Transverse colon (tissue), 4 donors: ENCODE data around the gene STPG1. TPM values are rescaled to one million over a fixed set of nuclear protein-coding genes. Genes with fewer than 3 reads are reported as not detected.

ENCODE experiments used
- DNase-seq: peaks from one replicate; pipeline ENCODE4 v3.0.0-alpha.2; 2019
- H3K27ac ChIP-seq, 4 donors: fragments of 200-600 bp; sonication (generic); 2 replicates each; pipeline ENCODE4 v1.5.1; 2016 to 2018; ENCODE audit warnings: inconsistent platforms in 4 of 4
- H3K27me3 ChIP-seq: fragments of 200-600 bp; sonication (generic); 2 replicates; pipeline ENCODE4 v1.5.1; 2017; ENCODE audit warnings: inconsistent platforms
- H3K36me3 ChIP-seq, 4 donors: fragments of 200-600 bp; sonication (generic); 2 replicates each; pipeline ENCODE4 v1.5.1; 2017 to 2019; ENCODE audit warnings: inconsistent platforms in 4 of 4
- H3K4me1 ChIP-seq, 4 donors: fragments of 200-600 bp; sonication (generic); 2 replicates each; pipeline ENCODE4 v1.5.1; 2017 to 2020; ENCODE audit warnings: inconsistent platforms in 4 of 4
- H3K4me3 ChIP-seq, 4 donors: fragments of 200-600 bp; sonication (generic); 1 replicate in 1 of 4; 2 replicates in 3 of 4; pipeline versions ENCODE4 v1.5.1 to v1.6.1; 2017 to 2019; ENCODE audit warnings: inconsistent platforms in 4 of 4
- H3K9me3 ChIP-seq, 2 donors: fragments of 200-600 bp; sonication (generic); 2 replicates each; pipeline ENCODE4 v1.5.1; 2017 to 2019; ENCODE audit warnings: inconsistent platforms in 2 of 2
- EP300 ChIP-seq: sonication (generic); formaldehyde crosslinking; IDR thresholded peaks from one replicate; pipeline ENCODE4 v1.6.1; 2017; ENCODE audit warnings: antibody characterized with exemption, low read depth
- POLR2A ChIP-seq: fragments of 450-650 bp; IDR thresholded peaks from one replicate; pipeline ENCODE4 v1.6.1; 2016; ENCODE audit warnings: antibody characterized with exemption, mild to moderate bottlenecking, moderate library complexity
- POLR2AphosphoS5 ChIP-seq, 3 donors: sonication (generic); formaldehyde crosslinking; IDR thresholded peaks; one replicate each; pipeline ENCODE4 v1.6.1; 2016; ENCODE audit warnings: antibody characterized with exemption in 3 of 3
- WGBS, 2 donors: methylation state at CpG; one replicate each; pipeline ENCODE4 v1.1.5; 2018; ENCODE audit warnings: low coverage in 1 of 2; 5-methylcytosine and 5-hydroxymethylcytosine counted together
- in situ Hi-C, 4 donors: fragments of 200-750 bp; cut with MboI; loops; one replicate each; pipeline versions ENCODE4 v1.15.0 to v1.15.1; 2017; ENCODE audit warnings: low sequenced_read_pairs in 3 of 4, low pct_ligation_motif_present in 1 of 4, low pct_unique_long_range_greater_than_20kb in 1 of 4
- intact Hi-C: fragments of 100-400 bp; cut with DNase I; formaldehyde crosslinking; loops from one replicate; pipeline ENCODE4 v1.15.1; 2023; ENCODE audit warnings: low total_unique reads
- total RNA-seq, 4 donors: library from RNA; depleted of rRNA; stranded (reverse); fragments of >200 nt; gene quantifications; one replicate each; pipeline ENCODE4 v1.1.0, GENCODE V29; 2016
- TF ChIP-seq, protein P1 (sequence below), 5 experiments: fragments of 200-600 bp in 3 of 5; fragments of 450-650 bp in 2 of 5; sonication (generic) in 3 of 5; IDR thresholded peaks; 1 replicate in 2 of 5; 2 replicates in 3 of 5; pipeline ENCODE4 v1.5.1; 2016 to 2017; ENCODE audit warnings: antibody characterized with exemption in 5 of 5, inconsistent platforms in 3 of 5, mild to moderate bottlenecking in 2 of 5, moderate library complexity in 1 of 5

Gene STPG1
- total RNA-seq, 4 donors from 2014 or later: 4.6 to 33.7 (median 23.3) TPM

DNA sequence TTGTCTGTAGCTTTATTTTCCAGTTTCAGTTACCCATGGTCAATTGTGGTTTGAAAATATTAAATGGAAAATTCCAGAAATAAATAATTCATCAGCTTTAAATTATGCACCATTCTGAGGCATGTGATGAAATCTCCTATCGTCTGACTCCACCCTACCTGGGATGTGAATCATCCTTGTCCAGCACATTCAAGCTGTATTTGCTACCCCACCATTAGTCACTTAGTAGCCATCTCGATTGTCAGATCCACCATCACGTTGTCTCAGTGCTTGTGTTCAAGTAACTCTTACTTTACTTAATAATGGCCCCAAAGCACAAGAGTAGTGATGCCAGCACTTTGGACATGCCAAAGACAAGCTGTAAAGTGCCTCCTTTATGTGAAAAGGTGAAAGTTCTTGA, 4.0 kb downstream of the STPG1 start:
- TF ChIP-seq, protein P1, sequence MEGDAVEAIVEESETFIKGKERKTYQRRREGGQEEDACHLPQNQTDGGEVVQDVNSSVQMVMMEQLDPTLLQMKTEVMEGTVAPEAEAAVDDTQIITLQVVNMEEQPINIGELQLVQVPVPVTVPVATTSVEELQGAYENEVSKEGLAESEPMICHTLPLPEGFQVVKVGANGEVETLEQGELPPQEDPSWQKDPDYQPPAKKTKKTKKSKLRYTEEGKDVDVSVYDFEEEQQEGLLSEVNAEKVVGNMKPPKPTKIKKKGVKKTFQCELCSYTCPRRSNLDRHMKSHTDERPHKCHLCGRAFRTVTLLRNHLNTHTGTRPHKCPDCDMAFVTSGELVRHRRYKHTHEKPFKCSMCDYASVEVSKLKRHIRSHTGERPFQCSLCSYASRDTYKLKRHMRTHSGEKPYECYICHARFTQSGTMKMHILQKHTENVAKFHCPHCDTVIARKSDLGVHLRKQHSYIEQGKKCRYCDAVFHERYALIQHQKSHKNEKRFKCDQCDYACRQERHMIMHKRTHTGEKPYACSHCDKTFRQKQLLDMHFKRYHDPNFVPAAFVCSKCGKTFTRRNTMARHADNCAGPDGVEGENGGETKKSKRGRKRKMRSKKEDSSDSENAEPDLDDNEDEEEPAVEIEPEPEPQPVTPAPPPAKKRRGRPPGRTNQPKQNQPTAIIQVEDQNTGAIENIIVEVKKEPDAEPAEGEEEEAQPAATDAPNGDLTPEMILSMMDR (IDR thresholded peaks at IDR 0.05): no peak
- TF ChIP-seq EP300: no peak
- no peak for TF ChIP-seq POLR2A
- no peak for TF ChIP-seq POLR2AphosphoS5 (IDR thresholded peaks at IDR 0.05)
- Histone ChIP-seq H3K9me3 (no peaks in the 10 kb centered on the region), H3K36me3 (no peaks in the 10 kb centered on the region), H3K4me1 (peaks cover 4 to 31% (median 16%) of the 10 kb centered on the region in 4 donors), H3K27me3 (no peaks in the 10 kb centered on the region), H3K4me3 (no peak overlapping the region), H3K27ac (no peak overlapping the region)
- 80 to 100% methylated on average over 3 of the region's 3 CpGs for WGBS, 2 donors
- in situ Hi-C loops (no loop called here), intact Hi-C loops (no loop called here)
- DNase-seq: no peak

DNA sequence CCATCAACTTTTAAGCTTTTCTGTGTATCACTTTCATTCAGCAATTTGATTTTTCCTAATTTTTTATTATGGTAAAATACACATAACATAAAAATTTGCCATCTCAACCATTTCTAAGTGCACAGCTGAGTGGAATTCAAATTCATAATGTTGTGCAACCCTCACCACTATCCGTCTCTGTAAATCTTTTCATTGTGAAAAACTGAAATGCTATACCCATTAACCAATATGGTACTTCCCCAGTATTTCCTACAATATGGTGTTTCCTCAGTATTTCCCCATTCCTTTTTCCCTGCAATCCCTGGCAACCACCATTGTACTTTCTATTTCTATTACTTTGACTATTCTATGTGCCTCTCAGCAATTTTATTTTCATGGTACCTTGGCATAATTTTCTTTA, 6.8 kb downstream of the STPG1 start:
- no peak overlapping the region for H3K27ac ChIP-seq
- H3K27me3 ChIP-seq: no peaks in the 10 kb centered on the region
- TF ChIP-seq POLR2A (no peak), EP300 (no peak), POLR2AphosphoS5 (IDR thresholded peaks at IDR 0.05) (no peak)
- TF ChIP-seq, protein P1 (IDR thresholded peaks at IDR 0.05): no peak
- in situ Hi-C loops (no loop called here), intact Hi-C loops (no loop called here)
- H3K9me3 ChIP-seq: no peaks in the 10 kb centered on the region
- H3K36me3 ChIP-seq: no peaks in the 10 kb centered on the region
- no peak overlapping the region for H3K4me3 ChIP-seq
- DNase-seq: no peak
- H3K4me1 ChIP-seq: peaks cover 0 to 8% (median 4%) of the 10 kb centered on the region in 4 donors
- WGBS, 2 donors: 82 to 89% methylated on average over 1 of the region's 1 CpG

DNA sequence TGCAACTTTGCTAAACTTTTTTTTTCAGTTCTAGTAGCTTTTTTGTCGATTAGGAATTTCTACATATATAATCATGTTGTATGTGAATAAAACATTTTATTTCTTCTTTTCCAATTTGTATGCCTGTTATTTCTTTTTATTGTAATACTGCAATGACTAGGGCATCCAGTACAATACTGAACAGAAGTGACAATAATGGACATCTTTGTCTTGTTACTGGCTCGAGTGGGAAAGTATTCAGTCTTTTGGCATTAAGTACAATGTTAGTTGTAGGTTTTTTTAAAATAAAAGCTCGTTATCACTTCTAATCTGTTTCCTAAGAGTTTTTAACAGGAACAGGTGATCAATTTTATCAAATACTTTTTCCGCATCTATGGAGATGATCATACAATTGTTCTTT, 9.8 kb downstream of the STPG1 start:
- intact Hi-C loops: no loop called here
- in situ Hi-C loops: no loop called here
- DNase-seq: no peak
- H3K4me1 ChIP-seq: no peaks in the 10 kb centered on the region
- WGBS, 2 donors: 90 to 93% methylated on average over 4 of the region's 4 CpGs
- no peaks in the 10 kb centered on the region for H3K27me3 ChIP-seq
- no peaks in the 10 kb centered on the region for H3K9me3 ChIP-seq
- no peak overlapping the region for H3K27ac ChIP-seq
- TF ChIP-seq, protein P1 (IDR thresholded peaks at IDR 0.05): no peak
- no peak for TF ChIP-seq POLR2AphosphoS5 (IDR thresholded peaks at IDR 0.05)
- TF ChIP-seq POLR2A: no peak
- no peaks in the 10 kb centered on the region for H3K36me3 ChIP-seq
- no peak overlapping the region for H3K4me3 ChIP-seq

DNA sequence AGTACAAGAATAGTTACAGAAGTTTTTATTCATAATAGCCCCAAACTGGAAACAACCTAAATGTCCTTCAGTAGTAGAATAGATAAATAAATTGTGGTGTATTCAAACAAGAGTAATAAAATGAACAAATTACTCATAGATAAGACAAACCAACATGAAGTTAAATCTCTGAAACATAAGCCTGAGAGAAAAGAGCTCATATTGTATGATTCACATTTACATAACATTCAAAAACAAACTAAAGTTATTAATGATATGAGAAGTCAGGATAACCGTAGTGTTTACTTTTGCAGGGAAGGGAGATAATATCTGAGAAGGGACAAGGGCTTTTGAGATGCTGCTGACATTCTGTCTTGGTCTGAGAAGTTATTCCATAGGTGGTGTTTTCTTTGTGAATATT, 13.5 kb downstream of the STPG1 start:
- H3K27ac ChIP-seq: no peak overlapping the region
- in situ Hi-C loops (no loop called here), intact Hi-C loops (no loop called here)
- H3K4me1 ChIP-seq: no peaks in the 10 kb centered on the region
- 46 to 70% methylated on average over 1 of the region's 1 CpG for WGBS, 2 donors
- TF ChIP-seq POLR2A (no peak), POLR2AphosphoS5 (IDR thresholded peaks at IDR 0.05) (no peak), EP300 (no peak)
- TF ChIP-seq, protein P1 (IDR thresholded peaks at IDR 0.05): no peak
- no peaks in the 10 kb centered on the region for H3K27me3 ChIP-seq
- H3K36me3 ChIP-seq: no peaks in the 10 kb centered on the region
- H3K9me3 ChIP-seq: no peaks in the 10 kb centered on the region
- DNase-seq: no peak
- no peak overlapping the region for H3K4me3 ChIP-seq
